Measurements from ENCODE around the gene CMC1.
"Not testable (repeated sequence)": the region's sequence is repeated elsewhere in the genome, so short reads cannot be mapped to it uniquely, and the experiment has no call there.

The CMC1 gene

DNA sequence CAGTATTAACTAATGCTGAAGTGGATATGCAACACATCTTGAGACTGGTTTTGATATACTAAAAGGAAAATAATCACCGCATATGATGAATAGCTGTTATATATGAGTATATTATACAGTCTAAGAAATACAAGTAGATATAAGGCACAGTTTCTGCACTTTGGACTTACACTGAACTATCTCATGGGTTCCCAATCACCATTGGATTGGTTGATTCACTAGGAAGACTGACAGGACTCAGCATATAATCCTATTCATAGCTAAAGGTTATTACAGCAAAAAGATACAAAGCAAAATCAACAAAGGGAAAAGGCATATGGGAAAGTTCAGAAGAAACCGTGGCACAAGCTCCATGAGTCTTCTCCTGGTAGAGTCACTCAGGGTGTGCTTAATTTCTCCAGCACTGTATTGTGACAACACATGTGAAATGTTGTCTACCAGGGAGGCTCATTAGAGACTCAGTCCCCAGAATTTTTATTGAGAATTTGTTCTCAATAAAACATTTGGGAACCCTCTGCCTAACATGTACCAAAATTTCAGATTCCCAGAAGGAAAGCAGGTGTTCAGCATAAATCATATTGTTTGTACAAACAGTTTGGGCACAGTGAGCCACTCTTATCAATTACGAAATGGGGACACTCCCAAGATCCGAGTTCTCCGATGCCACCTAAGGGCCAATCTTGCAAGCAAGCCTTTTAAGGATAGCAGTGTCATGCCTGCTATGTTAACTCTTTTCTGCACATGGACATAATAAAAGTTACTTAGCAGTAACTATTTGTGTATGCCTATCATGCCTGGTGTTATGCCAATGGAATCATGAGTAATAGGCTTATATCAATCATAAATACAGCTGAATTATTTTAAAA, 26.8 kb downstream of the CMC1 start:
- no peak overlapping the region for H3K4me3 ChIP-seq (ENCODE audit: low read length)
- TF ChIP-seq, protein P1, sequence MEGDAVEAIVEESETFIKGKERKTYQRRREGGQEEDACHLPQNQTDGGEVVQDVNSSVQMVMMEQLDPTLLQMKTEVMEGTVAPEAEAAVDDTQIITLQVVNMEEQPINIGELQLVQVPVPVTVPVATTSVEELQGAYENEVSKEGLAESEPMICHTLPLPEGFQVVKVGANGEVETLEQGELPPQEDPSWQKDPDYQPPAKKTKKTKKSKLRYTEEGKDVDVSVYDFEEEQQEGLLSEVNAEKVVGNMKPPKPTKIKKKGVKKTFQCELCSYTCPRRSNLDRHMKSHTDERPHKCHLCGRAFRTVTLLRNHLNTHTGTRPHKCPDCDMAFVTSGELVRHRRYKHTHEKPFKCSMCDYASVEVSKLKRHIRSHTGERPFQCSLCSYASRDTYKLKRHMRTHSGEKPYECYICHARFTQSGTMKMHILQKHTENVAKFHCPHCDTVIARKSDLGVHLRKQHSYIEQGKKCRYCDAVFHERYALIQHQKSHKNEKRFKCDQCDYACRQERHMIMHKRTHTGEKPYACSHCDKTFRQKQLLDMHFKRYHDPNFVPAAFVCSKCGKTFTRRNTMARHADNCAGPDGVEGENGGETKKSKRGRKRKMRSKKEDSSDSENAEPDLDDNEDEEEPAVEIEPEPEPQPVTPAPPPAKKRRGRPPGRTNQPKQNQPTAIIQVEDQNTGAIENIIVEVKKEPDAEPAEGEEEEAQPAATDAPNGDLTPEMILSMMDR (conservative IDR thresholded peaks at IDR 0.05; ENCODE audit: low read length) = no peak
- no peak for DNase-seq (ENCODE audit: low read depth)

DNA sequence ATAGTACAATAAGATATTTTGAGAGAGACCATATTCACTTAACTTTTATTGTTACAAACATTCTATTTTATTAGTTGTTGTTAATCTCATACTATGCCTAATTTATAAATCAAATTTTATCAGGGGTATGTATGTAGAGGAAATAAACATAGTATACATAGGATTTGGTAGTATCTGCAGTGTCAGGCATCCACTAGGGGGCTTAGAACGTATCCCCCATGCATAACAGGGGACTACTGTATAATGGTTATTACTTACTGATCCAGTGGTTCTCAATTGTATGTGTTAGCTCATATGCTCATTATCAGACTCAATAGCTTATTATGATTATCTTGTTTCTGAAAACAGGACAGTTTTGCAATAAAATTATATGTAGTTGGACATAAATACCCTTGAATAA, 27.6 kb downstream of the CMC1 start:
- DNase-seq (ENCODE audit: low read depth) = no peak
- TF ChIP-seq, protein P1 (conservative IDR thresholded peaks at IDR 0.05; ENCODE audit: low read length) = no peak
- H3K4me3 ChIP-seq (ENCODE audit: low read length) = no peak overlapping the region

DNA sequence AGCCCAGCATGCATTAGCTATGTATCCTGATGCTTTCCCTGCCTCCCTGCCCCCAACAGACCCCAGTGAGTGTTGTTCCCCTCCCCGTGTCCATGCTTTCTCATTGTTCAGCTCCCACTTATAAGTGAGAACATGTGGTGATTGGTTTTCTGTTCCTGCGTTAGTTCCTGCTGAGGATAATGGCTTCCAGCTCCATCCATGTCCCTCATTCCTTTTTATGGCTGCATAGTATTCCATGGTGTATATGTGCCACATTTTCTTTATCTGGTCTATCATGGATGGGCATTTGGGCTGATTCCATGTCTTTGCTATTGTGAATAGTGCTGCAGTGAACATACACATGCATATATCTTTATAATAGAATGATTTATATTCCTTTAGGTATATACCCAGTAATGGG, 28.5 kb downstream of the CMC1 start:
- DNase-seq (ENCODE audit: low read depth) = not testable (repeated sequence)

DNA sequence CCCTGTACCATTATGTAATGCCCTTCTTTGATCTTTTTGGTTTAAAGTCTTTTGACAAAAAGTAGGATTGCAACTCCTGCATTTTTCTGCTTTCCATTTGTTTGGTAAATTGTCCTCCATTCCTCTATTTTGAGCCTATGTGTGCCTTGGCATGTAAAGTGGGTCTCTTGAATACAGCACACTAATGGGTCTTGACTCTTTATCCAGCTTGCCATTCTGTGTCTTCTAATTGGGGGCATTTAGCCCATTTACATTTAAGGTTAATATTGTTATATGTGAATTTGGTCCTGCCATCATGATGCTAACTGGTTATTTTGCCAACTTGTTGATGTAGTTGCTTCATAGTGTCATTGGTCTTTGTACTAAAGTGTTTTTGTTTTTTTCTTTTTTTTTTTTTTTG, 32.4 kb downstream of the CMC1 start:
- TF ChIP-seq, protein P1 (conservative IDR thresholded peaks at IDR 0.05; ENCODE audit: low read length) = no peak
- no peak for DNase-seq (ENCODE audit: low read depth)
- H3K4me3 ChIP-seq (ENCODE audit: low read length) = no peak overlapping the region

More for the DNA sequence above, 28.5 kb downstream of the CMC1 start:
- H3K4me3 ChIP-seq (ENCODE audit: low read length) = not testable (repeated sequence)

DNA sequence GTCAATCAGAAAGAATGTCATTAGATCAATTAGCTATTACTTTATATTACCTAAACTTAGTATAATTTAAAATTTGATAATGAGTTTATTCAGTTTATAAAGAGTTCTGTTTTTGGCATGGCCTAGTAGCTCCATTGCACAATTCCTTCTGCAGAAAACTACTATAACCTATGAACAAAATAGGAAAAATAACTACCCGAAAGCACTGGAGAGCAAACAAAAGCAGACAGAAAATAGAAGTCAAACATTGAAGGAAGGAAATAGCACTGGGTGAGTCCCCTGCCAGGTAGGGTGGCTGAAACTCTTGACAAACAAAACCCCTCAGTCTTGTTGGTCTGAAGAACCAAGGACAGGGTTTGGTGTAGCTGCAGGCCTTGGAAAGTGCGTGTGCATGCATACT, 37.5 kb downstream of the CMC1 start:
- TF ChIP-seq, protein P1 (conservative IDR thresholded peaks at IDR 0.05; ENCODE audit: low read length) = no peak
- no peak for DNase-seq (ENCODE audit: low read depth)
- no peak overlapping the region for H3K4me3 ChIP-seq (ENCODE audit: low read length)

DNA sequence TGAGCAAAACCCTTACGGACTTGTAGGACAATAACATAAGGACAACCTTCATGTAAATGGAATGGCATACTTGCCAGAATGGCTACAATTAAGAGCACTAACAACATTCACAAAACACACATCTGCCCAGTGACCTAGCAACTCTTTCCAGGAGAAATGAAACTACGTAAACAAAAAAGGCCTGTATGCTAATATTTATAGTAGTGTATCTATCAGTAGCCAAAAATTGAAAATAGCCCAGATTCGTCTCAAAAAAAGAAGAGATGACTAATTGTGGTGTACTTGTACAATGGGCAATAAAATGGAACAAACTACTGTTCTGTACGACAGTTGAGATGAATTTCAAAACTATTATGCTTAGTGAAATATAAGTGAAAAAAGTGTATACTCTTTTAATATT, 38.4 kb downstream of the CMC1 start:
- no peak overlapping the region for H3K4me3 ChIP-seq (ENCODE audit: low read length)
- DNase-seq (ENCODE audit: low read depth) = no peak
- TF ChIP-seq, protein P1 (conservative IDR thresholded peaks at IDR 0.05; ENCODE audit: low read length) = no peak

DNA sequence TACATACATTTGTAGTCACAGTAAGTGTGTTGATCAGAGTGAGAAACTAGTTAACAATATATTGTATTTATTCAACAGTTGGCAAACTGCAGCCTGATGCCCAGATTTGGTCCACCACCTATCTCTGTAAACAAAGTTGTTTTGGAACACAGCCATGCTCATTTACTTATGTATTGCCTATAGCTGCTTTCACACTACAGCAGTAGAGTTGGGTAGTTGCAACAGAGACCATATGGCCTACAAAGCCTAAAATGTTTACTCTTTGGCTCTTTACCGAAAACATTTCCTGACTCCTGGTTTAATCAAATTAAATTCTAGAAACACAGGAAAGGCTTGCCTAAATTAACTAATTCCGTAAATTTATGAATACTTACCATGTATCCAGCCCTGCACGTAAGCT, 39.4 kb downstream of the CMC1 start:
- no peak for DNase-seq (ENCODE audit: low read depth)
- TF ChIP-seq, protein P1 (conservative IDR thresholded peaks at IDR 0.05; ENCODE audit: low read length) = no peak
- no peak overlapping the region for H3K4me3 ChIP-seq (ENCODE audit: low read length)
